ENCODE results near the gene DERA.

DNA sequence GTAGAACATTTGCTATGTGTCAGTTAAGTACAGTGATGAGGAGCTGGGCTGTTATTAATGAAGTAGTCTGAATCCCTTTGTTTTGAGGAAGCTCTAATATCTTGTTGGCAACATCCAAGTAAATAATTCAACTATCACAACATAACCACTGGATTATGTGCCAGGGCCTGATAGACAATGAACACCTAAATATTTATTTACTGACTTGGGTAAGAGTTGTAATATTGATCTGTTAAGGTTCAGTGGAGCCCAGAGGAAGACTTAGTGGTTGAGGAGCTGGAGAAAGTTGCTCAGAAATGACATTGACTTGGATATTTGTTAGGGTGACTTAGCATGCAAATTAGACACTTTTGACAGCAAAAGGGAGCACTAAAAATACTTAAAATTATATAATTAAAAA lies 26.8 kb downstream of the DERA start:
- no peak for TF ChIP-seq POLR2A (IDR thresholded peaks at IDR 0.05)
- TF ChIP-seq, protein P1, sequence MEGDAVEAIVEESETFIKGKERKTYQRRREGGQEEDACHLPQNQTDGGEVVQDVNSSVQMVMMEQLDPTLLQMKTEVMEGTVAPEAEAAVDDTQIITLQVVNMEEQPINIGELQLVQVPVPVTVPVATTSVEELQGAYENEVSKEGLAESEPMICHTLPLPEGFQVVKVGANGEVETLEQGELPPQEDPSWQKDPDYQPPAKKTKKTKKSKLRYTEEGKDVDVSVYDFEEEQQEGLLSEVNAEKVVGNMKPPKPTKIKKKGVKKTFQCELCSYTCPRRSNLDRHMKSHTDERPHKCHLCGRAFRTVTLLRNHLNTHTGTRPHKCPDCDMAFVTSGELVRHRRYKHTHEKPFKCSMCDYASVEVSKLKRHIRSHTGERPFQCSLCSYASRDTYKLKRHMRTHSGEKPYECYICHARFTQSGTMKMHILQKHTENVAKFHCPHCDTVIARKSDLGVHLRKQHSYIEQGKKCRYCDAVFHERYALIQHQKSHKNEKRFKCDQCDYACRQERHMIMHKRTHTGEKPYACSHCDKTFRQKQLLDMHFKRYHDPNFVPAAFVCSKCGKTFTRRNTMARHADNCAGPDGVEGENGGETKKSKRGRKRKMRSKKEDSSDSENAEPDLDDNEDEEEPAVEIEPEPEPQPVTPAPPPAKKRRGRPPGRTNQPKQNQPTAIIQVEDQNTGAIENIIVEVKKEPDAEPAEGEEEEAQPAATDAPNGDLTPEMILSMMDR (IDR thresholded peaks at IDR 0.05): no peak
